ENCODE measurements around the gene EPHB2.

GRCh38 chr1:22801761-22802160 is 91.1 kb downstream of the EPHB2 start:
- TF ChIP-seq USF2 (IDR thresholded peaks at IDR 0.05; ENCODE audit: low read length) (no peak), RNF2 (IDR thresholded peaks at IDR 0.05; ENCODE audit: borderline replicate concordance, low read depth, low read length, missing control alignments, poor library complexity, severe bottlenecking) (no peak), RAD21 (IDR thresholded peaks at IDR 0.05 in 1 of 2, conservative IDR thresholded peaks at IDR 0.05 in 1 of 2; ENCODE audit: low read depth in 2 of 2, low read length in 2 of 2) (no peak), GABPA (IDR thresholded peaks at IDR 0.05; ENCODE audit: borderline replicate concordance, insufficient read depth, low read length) (no peak), CTCF (IDR thresholded peaks at IDR 0.05; ENCODE audit: control extremely low read depth in 1 of 3, insufficient read depth in 1 of 3, low read depth in 1 of 3, low read length in 3 of 3) (no peak), CHD2 (IDR thresholded peaks at IDR 0.05; ENCODE audit: low read length) (no peak), SP1 (IDR thresholded peaks at IDR 0.05; ENCODE audit: low read depth, low read length) (no peak), NANOG (IDR thresholded peaks at IDR 0.05; ENCODE audit: insufficient read depth, low read depth, low read length, poor library complexity, severe bottlenecking) (no peak)
